Stimulated activated CD4-positive, alpha-beta T cell treated with anti-CD3 and anti-CD28 coated beads, Interleukin-1b, Interleukin-23, amount 100 ng/mL, for 48 hours (primary cell): ENCODE measurements around the gene CTH.
"Not testable (repeated sequence)": the region's sequence is repeated elsewhere in the genome, so short reads cannot be mapped to it uniquely, and the experiment has no call there.

Experiments used
- DNase-seq: peaks from one replicate; pipeline ENCODE4 v3.0.0-alpha.2; 2020

CTH gene

GRCh38 chr1:70410604-70411359 is at the start of gene CTH:
CTH (plus strand) TSS chr1:70411268; CDS start chr1:70411416, 148 bp downstream.
- peak; percentile 92 for DNase-seq

GRCh38 chr1:70361727-70362398 is 49.2 kb upstream of the CTH start:
- no peak for DNase-seq

- DNase-seq: no peak
Measured at GRCh38 chr1:70364439-70364838, 46.6 kb upstream of the CTH start.

- not testable (repeated sequence) for DNase-seq
Measured at GRCh38 chr1:70366425-70366952, 44.6 kb upstream of the CTH start.

GRCh38 chr1:70366997-70367396 is 44.1 kb upstream of the CTH start:
- not testable (repeated sequence) for DNase-seq

- DNase-seq: not testable (repeated sequence)
Measured at GRCh38 chr1:70367397-70367796, 43.7 kb upstream of the CTH start.

GRCh38 chr1:70371586-70371985 is 39.5 kb upstream of the CTH start:
- not testable (repeated sequence) for DNase-seq

- no peak for DNase-seq
Measured at GRCh38 chr1:70372426-70372825, 38.6 kb upstream of the CTH start.

- not testable (repeated sequence) for DNase-seq
Measured at GRCh38 chr1:70373580-70373979, 37.5 kb upstream of the CTH start.

GRCh38 chr1:70376196-70376595 is 34.9 kb upstream of the CTH start:
- DNase-seq: no peak

- DNase-seq: no peak
Measured at GRCh38 chr1:70382682-70383081, 28.4 kb upstream of the CTH start.

- DNase-seq: no peak
Measured at GRCh38 chr1:70383483-70383882, 27.6 kb upstream of the CTH start.

GRCh38 chr1:70384542-70384941 is 26.5 kb upstream of the CTH start:
- no peak for DNase-seq

- DNase-seq: no peak
Measured at GRCh38 chr1:70385477-70385876, 25.6 kb upstream of the CTH start.

- DNase-seq: no peak
Measured at GRCh38 chr1:70386121-70386520, 24.9 kb upstream of the CTH start.

- DNase-seq: no peak
Measured at GRCh38 chr1:70387507-70387906, 23.6 kb upstream of the CTH start.

GRCh38 chr1:70392626-70393025 is 18.4 kb upstream of the CTH start:
- DNase-seq: no peak

- DNase-seq: no peak
Measured at GRCh38 chr1:70396607-70397006, 14.5 kb upstream of the CTH start.

- DNase-seq: no peak
Measured at GRCh38 chr1:70397013-70397412, 14.1 kb upstream of the CTH start.

GRCh38 chr1:70400335-70400734 is 10.7 kb upstream of the CTH start:
- DNase-seq: no peak

- DNase-seq: no peak
Measured at GRCh38 chr1:70401974-70402373, 9.1 kb upstream of the CTH start.

GRCh38 chr1:70403759-70404158 is 7.3 kb upstream of the CTH start:
- no peak for DNase-seq

- DNase-seq: no peak
Measured at GRCh38 chr1:70405780-70406416, 5.2 kb upstream of the CTH start.

GRCh38 chr1:70409136-70409535 is 1.9 kb upstream of the CTH start:
- no peak for DNase-seq
